Stomach (tissue), 9 donors: ENCODE data around the gene CHTF8. TPM values are rescaled to one million over a fixed set of nuclear protein-coding genes. Genes with fewer than 3 reads are reported as not detected.
A peak's percentile ranks its signal among the peaks of the same experiment; 100 is the strongest.

Source experiments
- DNase-seq, 2 donors: peaks; one replicate each; pipeline versions ENCODE4 v3.0.0 to v3.0.0-alpha.2; 2013 to 2019
- H3K27ac ChIP-seq, 5 donors: fragments of 200-600 bp in 4 of 5; sonication (generic) in 4 of 5; one replicate each; pipeline ENCODE4 v1.5.1; 2013 to 2019; ENCODE audit warnings: mild to moderate bottlenecking in 1 of 5, moderate library complexity in 1 of 5
- H3K27me3 ChIP-seq, 3 donors: fragments of 200-600 bp; sonication (generic); one replicate each; pipeline ENCODE4 v1.5.1; 2017 to 2019; ENCODE audit warnings: mixed run types in 1 of 3
- H3K36me3 ChIP-seq, 4 donors: fragments of 200-600 bp; sonication (generic); 1 replicate in 3 of 4; 2 replicates in 1 of 4; pipeline ENCODE4 v1.5.1; 2016 to 2019
- H3K4me1 ChIP-seq, 4 donors: fragments of 200-600 bp; sonication (generic); one replicate each; pipeline ENCODE4 v1.5.1; 2016 to 2019
- H3K4me3 ChIP-seq, 4 donors: fragments of 200-600 bp; sonication (generic) in 3 of 4; one replicate each; pipeline ENCODE4 v1.5.1; 2016 to 2019; ENCODE audit warnings: mild to moderate bottlenecking in 1 of 4
- H3K9me3 ChIP-seq, 4 donors: fragments of 200-600 bp; sonication (generic); one replicate each; pipeline ENCODE4 v1.5.1; 2016 to 2019
- CTCF ChIP-seq, 7 experiments: fragments of 450-650 bp in 4 of 7; fragments of 200-600 bp in 3 of 7; sonication (generic) in 3 of 7; IDR thresholded peaks; one replicate each; pipeline ENCODE4 v1.5.1; 2016 to 2019; ENCODE audit warnings: antibody characterized with exemption in 7 of 7, control low read depth in 2 of 7, mild to moderate bottlenecking in 1 of 7
- EP300 ChIP-seq: sonication (generic); formaldehyde crosslinking; IDR thresholded peaks from one replicate; pipeline ENCODE4 v1.6.1; 2017; ENCODE audit warnings: antibody characterized with exemption
- POLR2A ChIP-seq, 4 donors: fragments of 450-650 bp; IDR thresholded peaks; one replicate each; pipeline ENCODE4 v1.6.1; 2016; ENCODE audit warnings: antibody characterized with exemption in 4 of 4, control low read depth in 2 of 4, mild to moderate bottlenecking in 1 of 4, moderate library complexity in 1 of 4
- POLR2AphosphoS5 ChIP-seq, 3 donors: sonication (generic); formaldehyde crosslinking; IDR thresholded peaks; one replicate each; pipeline ENCODE4 v1.6.1; 2016; ENCODE audit warnings: antibody characterized with exemption in 3 of 3
- WGBS, 5 donors: extraction: QIAGEN DNeasy Blood & Tissue Kit in 3 of 5; methylation state at CpG; one replicate each; pipeline versions ENCODE4 v1.1.5 to v1.1.7; 2013 to 2018; 5-methylcytosine and 5-hydroxymethylcytosine counted together
- intact Hi-C: fragments of 100-400 bp; cut with DNase I; formaldehyde crosslinking; loops from one replicate; pipeline ENCODE4 v1.15.1; 2023; ENCODE audit warnings: low total_unique reads
- polyA plus RNA-seq, 3 donors: library from polyadenylated mRNA; stranded (reverse); fragments of 200-250 nt; gene quantifications; one replicate each; pipeline ENCODE4 v1.2.3, GENCODE V29; 2013
- total RNA-seq, 5 donors: library from RNA; depleted of rRNA; stranded (reverse); fragments of >200 nt; gene quantifications; one replicate each; pipeline versions ENCODE4 v1.1.0 to v1.2.3, GENCODE V29; 2014 to 2016
- donor health status: healthy with polysubstance abuse.
- donor health status: Bipolar disorder and iron deficiency.
- donor health status: healthy.

Gene CHTF8
- total and polyA plus RNA-seq, 8 donors, result 12.3 to 83.2 (median 48.9) TPM

- Histone ChIP-seq H3K36me3 (peaks cover 0 to 21% (median 20%) of the 10 kb centered on the region in 4 donors), H3K9me3 (no peaks in the 10 kb centered on the region), H3K4me3 (peak within 1 kb of the TSS; percentile 53 to 78 (median 63)), H3K4me1 (peaks cover 18 to 42% (median 37%) of the 10 kb centered on the region in 4 donors), H3K27me3 (peaks cover 0 to 39% (median 20%) of the 10 kb centered on the region in 3 donors), H3K27ac (peak within 1 kb of the TSS in 2 of 5 donors; percentile 32 to 47)
- peak in 2 of 3 donors; percentile 58 to 72 for TF ChIP-seq POLR2AphosphoS5 (IDR thresholded peaks at IDR 0.05)
- TF ChIP-seq EP300, result no peak
- peak in 2 of 7 experiments; percentile 5 to 10 for TF ChIP-seq CTCF (IDR thresholded peaks at IDR 0.05)
- TF ChIP-seq POLR2A (IDR thresholded peaks at IDR 0.05), result no peak
- intact Hi-C loops, result no loop called here
- WGBS, 5 donors, result 0 to 2% (median 1%) methylated on average over 20 to 80 of the region's 80 CpGs
- peak; percentile 65 to 89 for DNase-seq
Observed at GRCh38 chr16:69105501-69106361, 26.7 kb downstream of the CHTF8 start, which contains the start of gene HAS3. Gene HAS3, plus strand, starts transcription at chr16:69105653. Its CDS starts 3,743 bp downstream, at chr16:69109396.

- H3K27ac ChIP-seq, result peak overlapping the region in 1 of 5 donors; percentile 27
- intact Hi-C loops, result no loop called here
- 34 to 51% (median 37%) methylated on average over 11 of the region's 11 CpGs for WGBS, 5 donors
- no peak for TF ChIP-seq CTCF (IDR thresholded peaks at IDR 0.05)
- no peak for TF ChIP-seq POLR2AphosphoS5 (IDR thresholded peaks at IDR 0.05)
- TF ChIP-seq EP300, result no peak
- TF ChIP-seq POLR2A (IDR thresholded peaks at IDR 0.05), result no peak
- H3K4me3 ChIP-seq, result peak overlapping the region in 2 of 4 donors; percentile 5 to 16
- H3K9me3 ChIP-seq, result no peaks in the 10 kb centered on the region
- no peaks in the 10 kb centered on the region for H3K36me3 ChIP-seq
- peak in 1 of 2 donors; percentile 47 for DNase-seq
- H3K27me3 ChIP-seq, result peaks cover 0 to 2% (median 0%) of the 10 kb centered on the region in 3 donors
- H3K4me1 ChIP-seq, result peaks cover 0 to 19% (median 8%) of the 10 kb centered on the region in 4 donors
Observed at GRCh38 chr16:69100071-69100691, 32.2 kb downstream of the CHTF8 start.

- TF ChIP-seq CTCF (IDR thresholded peaks at IDR 0.05) (no peak), POLR2AphosphoS5 (IDR thresholded peaks at IDR 0.05) (no peak), EP300 (no peak), POLR2A (IDR thresholded peaks at IDR 0.05) (no peak)
- H3K4me3 ChIP-seq, result no peak overlapping the region
- H3K9me3 ChIP-seq, result no peaks in the 10 kb centered on the region
- H3K36me3 ChIP-seq, result no peaks in the 10 kb centered on the region
- H3K27me3 ChIP-seq, result no peaks in the 10 kb centered on the region
- peaks cover 0 to 7% (median 1%) of the 10 kb centered on the region in 4 donors for H3K4me1 ChIP-seq
- H3K27ac ChIP-seq, result no peak overlapping the region
- intact Hi-C loops, result no loop called here
- DNase-seq, result no peak
- WGBS, 5 donors, result 84 to 94% (median 92%) methylated on average over 6 of the region's 6 CpGs
Observed at GRCh38 chr16:69095193-69095592, 37.2 kb downstream of the CHTF8 start.

GRCh38 chr16:69094501-69094900 is 37.9 kb downstream of the CHTF8 start:
- intact Hi-C loops, result no loop called here
- 77 to 86% (median 83%) methylated on average over 5 of the region's 5 CpGs for WGBS, 5 donors
- H3K27ac ChIP-seq, result no peak overlapping the region
- no peak for DNase-seq
- H3K27me3 ChIP-seq, result no peaks in the 10 kb centered on the region
- no peak overlapping the region for H3K4me3 ChIP-seq
- no peaks in the 10 kb centered on the region for H3K36me3 ChIP-seq
- peaks cover 2 to 9% (median 5%) of the 10 kb centered on the region in 4 donors for H3K4me1 ChIP-seq
- TF ChIP-seq POLR2A (IDR thresholded peaks at IDR 0.05), result no peak
- TF ChIP-seq CTCF (IDR thresholded peaks at IDR 0.05), result no peak
- TF ChIP-seq POLR2AphosphoS5 (IDR thresholded peaks at IDR 0.05), result no peak
- no peak for TF ChIP-seq EP300
- no peaks in the 10 kb centered on the region for H3K9me3 ChIP-seq
